Amniotic stem cell (primary cell): ENCODE measurements around the gene AIP.
"Not testable (repeated sequence)": the region's sequence is repeated elsewhere in the genome, so short reads cannot be mapped to it uniquely, and the experiment has no call there.

ENCODE experiments used
- DNase-seq: peaks from one replicate; lab custom pipeline; 2025; lab: John Stamatoyannopoulos, UW

AIP gene

GRCh38 chr11:67449116-67449844 is 33.5 kb upstream of the AIP start:
- no peak for DNase-seq

- DNase-seq = no peak
These were observed 31.8 kb upstream of the AIP start for GRCh38 chr11:67450796-67451657.

DNA sequence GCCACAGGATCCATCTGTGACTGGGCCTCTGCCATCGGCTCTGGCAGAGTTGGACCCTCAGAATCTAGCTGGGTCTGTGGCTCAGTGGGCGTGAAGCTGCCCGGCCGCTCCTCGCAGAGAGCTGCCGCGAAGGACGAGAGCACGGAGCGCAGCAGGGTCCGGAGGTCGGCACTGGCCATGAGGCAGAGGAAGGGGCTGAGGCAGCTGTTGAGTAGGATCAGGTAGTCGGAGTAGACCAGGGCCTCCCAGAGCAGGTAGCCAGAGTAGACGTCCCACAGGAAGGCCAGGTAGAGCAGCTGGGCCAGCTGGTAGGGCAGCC is 31.2 kb upstream of the AIP start:
- no peak for DNase-seq

DNA sequence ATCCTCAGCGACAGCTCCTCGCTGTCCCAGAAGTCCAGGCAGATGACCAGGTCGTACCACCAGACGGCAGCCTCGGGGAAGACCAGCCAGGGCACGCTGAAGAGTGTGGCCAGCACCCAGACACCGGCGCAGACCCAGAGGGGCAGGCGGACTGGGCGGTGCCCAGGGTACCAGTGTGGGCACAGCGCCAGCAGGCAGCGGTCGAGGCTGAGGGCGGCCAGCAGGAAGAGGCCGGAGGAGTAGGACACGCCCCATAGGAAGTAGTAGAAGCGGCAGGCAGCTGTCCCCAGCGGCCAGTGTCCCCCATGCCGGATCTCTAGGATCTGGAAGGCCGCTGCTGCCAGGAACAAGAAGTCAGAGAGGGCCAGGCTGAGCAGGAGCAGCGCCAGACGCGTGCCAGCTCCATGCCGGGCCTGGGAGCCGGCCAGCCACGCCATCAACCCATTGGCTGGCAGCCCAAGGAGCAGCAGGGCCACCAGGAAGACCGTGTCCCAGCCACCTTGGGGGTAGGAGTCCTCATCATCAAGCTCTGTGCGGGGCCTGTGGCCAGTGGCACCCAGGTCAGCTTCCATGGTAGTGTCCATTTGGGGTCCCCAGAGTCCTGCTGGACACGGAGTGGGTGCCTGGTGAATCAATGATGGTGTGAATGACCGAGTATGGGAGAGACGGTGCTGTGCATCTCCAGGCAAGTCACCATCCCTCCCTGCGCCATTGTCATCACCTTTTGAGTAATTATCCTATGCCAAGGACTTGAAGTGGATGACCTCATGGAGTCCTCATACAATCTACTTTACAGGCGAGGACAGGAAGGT is 30.5 kb upstream of the AIP start, which contains the start of gene GPR152:
Gene GPR152, minus strand, starts transcription at position 589 of the 812 bp plus-strand sequence. Its CDS starts 5 bp downstream, at position 584.
- DNase-seq = no peak

- no peak for DNase-seq
These were observed 28.8 kb upstream of the AIP start for GRCh38 chr11:67453816-67454732.

- DNase-seq = no peak
These were observed 27.8 kb upstream of the AIP start, which contains the start of gene CABP4 for GRCh38 chr11:67455054-67455453. Gene CABP4, plus strand, starts transcription at chr11:67455354. Its CDS starts 70 bp downstream, at chr11:67455424.

DNA sequence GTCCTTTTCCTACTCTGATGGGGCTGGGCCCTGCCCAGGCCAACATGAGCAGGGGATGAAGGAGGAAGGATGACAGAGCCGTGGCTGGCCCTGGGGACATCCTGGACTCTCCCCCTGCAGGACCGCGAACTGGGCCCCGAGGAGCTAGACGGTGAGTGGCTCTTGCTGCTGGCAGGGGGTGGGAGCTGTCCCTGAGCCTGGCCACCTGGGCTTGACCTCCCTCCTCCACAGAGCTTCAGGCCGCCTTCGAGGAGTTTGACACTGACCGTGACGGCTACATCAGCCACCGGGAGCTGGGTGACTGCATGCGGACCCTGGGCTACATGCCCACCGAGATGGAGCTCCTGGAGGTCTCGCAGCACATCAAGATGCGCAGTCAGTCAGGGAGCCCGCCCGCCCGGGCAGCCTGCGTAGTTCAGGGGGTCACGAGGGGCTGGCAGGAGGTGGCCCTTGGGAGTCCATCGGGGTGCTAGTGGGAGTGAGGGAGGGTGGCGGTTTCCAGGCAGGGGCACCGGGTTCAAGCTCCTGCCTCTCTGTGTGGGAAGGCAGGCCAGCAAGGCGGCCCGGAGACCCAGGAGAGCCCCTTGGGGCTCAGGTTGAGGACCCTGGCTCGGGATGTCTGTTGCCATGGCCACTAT is 26.6 kb upstream of the AIP start:
- no peak for DNase-seq

DNA sequence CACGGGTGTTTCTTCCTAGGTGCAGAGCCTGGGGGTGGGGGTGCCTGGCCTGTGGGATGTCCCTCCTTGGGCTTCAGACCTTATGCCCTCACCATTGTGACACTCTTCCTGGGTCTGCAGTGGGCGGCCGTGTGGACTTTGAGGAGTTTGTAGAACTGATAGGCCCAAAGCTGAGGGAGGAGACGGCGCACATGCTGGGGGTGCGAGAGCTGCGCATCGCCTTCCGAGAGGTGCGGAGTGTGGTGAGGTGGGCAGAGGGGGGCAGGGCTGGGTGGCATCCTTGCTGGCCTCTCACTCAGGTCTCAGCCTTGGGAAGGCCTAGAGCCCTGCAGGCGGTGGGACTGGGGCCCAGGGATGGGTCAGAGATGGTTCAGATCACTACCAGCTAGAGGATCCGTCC is 25.4 kb upstream of the AIP start:
- DNase-seq = no peak

- no peak for DNase-seq
These were observed 24.6 kb upstream of the AIP start for GRCh38 chr11:67458266-67458665.

DNA sequence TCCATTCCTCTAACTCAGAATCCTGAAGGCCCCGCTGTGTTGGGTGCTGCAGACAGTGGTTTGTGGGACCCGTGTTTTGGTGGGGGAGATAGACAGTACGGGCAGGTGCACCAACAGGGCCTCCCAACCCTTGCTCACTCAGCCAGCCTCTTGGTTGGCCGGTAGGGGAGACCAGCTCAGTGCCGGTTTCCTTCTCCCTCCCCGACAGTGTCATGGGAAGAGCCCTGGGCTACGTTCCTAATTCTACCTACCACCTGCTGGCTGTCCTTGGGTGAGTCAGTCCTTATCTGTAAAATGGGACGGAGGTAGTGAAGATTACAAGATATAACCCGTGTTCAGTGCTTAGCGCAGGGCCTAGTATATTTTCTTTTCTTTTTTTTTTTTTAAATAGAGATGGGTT is 19.6 kb upstream of the AIP start:
- DNase-seq = no peak

DNA sequence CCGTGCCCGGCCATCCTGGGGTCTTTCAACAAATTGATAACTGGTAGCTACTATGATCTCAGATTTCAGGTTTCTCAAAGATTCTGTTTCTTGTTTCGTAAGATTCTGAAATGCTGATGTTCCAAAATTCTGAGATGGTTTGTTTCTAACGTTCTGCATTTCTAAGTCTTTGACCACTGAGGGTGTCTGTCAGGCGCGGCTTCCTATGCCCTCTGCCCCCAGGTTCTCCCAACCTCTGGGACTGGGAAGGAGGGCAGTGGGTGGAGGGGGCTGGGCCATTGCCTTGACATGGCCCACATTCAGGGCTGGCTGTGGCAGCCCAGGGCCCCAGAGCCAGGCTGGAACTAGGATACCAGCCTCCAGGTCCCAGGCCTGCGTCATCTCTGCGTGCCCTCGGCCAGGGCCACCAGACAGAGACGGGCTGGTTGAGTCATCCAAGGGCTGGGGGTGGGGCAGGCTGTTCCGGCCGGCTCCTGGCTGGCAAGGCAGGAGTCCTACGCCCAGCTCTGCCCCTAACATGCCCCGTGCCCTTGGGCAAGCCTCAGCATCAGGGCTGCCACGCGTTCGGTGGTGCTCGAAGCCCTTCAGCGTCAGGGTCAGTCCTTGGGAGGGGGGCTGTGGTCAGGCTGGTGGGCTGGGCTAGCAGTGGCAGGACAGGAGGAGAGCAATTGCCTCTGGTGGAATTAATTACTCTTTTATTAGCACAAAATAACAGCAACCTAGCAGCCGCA is 19.0 kb upstream of the AIP start:
- no peak for DNase-seq

GRCh38 chr11:67464411-67465188 is 18.2 kb upstream of the AIP start:
- no peak for DNase-seq

GRCh38 chr11:67465189-67465510 is 17.7 kb upstream of the AIP start:
- DNase-seq = no peak

- DNase-seq = not testable (repeated sequence)
These were observed 17.3 kb upstream of the AIP start for GRCh38 chr11:67465530-67465929.

DNA sequence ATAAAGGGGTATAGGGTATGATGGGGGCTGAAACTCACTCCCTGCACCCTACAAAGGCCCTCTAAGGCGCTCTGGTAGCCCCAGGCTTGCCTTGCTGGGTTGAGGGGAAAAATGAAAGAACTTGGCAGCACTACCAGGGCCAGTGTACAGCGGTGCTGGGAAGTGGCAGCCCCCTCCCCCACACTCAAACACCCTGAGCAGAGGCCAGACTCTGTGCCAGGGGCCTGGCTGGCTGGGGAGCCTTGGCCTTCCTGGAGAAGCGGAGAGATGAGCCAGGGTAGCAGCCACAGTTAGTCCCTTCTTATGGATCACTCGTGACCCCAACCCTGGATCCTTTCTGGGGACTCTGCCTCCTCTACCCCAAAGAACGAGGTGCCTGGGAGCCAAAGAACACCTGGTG is 16.5 kb upstream of the AIP start:
- DNase-seq = no peak

GRCh38 chr11:67466962-67467771 is 15.7 kb upstream of the AIP start:
- DNase-seq = no peak

GRCh38 chr11:67468056-67468455 is 14.8 kb upstream of the AIP start:
- no peak for DNase-seq

- no peak for DNase-seq
These were observed 14.4 kb upstream of the AIP start for GRCh38 chr11:67468456-67468758.
